ENCODE measurements around the gene SLC48A1.

DNA sequence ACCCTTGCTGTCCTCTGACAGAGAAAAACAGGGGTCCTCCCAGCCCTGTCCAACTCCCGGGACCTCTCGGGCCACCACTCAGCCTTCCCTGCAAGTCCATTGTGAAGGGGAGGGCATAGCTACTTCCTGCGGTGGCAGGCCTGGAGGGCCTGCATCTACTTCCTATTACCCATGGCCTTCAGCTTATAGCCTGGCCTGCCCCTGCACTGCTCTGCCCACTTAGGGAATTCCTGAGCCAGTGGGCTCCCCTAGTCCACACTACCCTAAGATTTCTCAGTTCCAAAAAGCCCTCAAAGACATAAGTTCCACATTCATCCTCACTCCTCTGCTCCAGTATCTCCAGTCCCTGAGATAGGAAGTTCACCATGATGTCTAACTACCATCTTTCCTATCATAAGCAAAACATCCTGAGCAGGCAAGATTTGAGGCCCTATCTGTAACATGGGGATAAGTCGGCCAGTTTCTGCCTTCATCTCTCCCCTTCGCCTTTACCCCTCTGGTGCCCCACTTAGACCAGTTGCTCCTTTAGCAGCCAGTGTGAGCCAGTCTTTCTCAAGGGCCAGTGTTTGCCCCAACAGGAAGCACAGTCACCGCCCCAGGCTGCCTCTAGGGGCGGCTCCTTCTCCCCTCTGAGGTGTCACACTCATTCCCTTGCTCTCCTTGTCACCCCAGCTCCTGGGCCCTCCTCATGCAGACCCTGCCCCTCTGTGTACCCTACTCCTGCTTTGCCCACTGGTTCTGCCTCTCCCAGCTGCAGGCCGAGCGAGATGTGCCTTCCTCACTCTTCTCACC, 35.7 kb downstream of the SLC48A1 start:
- TF ChIP-seq, protein P1, sequence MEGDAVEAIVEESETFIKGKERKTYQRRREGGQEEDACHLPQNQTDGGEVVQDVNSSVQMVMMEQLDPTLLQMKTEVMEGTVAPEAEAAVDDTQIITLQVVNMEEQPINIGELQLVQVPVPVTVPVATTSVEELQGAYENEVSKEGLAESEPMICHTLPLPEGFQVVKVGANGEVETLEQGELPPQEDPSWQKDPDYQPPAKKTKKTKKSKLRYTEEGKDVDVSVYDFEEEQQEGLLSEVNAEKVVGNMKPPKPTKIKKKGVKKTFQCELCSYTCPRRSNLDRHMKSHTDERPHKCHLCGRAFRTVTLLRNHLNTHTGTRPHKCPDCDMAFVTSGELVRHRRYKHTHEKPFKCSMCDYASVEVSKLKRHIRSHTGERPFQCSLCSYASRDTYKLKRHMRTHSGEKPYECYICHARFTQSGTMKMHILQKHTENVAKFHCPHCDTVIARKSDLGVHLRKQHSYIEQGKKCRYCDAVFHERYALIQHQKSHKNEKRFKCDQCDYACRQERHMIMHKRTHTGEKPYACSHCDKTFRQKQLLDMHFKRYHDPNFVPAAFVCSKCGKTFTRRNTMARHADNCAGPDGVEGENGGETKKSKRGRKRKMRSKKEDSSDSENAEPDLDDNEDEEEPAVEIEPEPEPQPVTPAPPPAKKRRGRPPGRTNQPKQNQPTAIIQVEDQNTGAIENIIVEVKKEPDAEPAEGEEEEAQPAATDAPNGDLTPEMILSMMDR (IDR thresholded peaks at IDR 0.05): peak in 2 of 6 experiments; percentile 8 to 13
- TF ChIP-seq POLR2A (IDR thresholded peaks at IDR 0.05): no peak
